Measurements from ENCODE around the gene CAMTA1.
A peak's percentile ranks its signal among the peaks of the same experiment; 100 is the strongest.

The CAMTA1 gene

DNA sequence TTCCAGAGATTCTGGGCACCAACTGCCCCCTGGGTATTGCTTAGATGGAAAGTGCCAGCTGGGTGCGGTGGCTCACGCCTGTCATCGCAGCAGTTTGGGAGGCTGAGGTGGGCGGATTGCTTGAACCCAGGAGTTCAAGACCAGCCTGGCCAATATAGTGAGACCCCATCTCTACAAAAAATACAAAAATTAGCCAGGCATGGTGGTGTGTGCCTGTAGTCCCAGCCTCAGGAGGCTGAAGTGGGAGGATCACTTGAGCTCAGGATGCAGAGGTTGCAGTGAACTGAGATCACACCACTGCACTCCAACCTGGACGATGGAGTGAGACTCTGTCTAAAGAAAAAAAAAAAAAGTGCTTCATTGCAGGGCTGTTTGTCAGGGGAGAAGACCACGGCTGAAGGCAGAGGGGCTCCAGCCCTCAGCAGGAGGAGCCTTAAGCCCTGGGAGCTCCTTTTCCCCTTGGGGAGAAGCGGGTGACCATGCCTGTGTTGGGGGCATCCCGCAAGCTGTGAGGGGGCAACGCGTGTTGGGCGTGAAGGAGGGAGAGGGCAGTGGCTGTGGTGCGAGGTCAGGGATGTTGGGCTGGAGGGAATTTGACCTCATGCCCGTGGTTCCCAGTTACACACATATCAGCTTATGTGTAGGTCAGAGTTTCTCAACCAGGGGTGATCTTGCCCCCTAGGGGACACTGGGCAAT is 854.3 kb downstream of the CAMTA1 start:
- no peak for TF ChIP-seq CTCF (conservative IDR thresholded peaks at IDR 0.05; ENCODE audit: low read depth, low read length)
- H3K4me3 ChIP-seq (ENCODE audit: low read depth, low read length), result no peak overlapping the region
- DNase-seq (ENCODE audit: low read depth), result no peak

- H3K4me3 ChIP-seq (ENCODE audit: low read depth, low read length), result no peak overlapping the region
- no peak for TF ChIP-seq CTCF (conservative IDR thresholded peaks at IDR 0.05; ENCODE audit: low read depth, low read length)
- DNase-seq (ENCODE audit: low read depth), result no peak
Observed at GRCh38 chr1:7640350-7640749, 855.1 kb downstream of the CAMTA1 start.

- H3K4me3 ChIP-seq (ENCODE audit: low read depth, low read length), result no peak overlapping the region
- no peak for TF ChIP-seq CTCF (conservative IDR thresholded peaks at IDR 0.05; ENCODE audit: low read depth, low read length)
- no peak for DNase-seq (ENCODE audit: low read depth)
Observed at GRCh38 chr1:7640920-7641585, 855.8 kb downstream of the CAMTA1 start.

- no peak for DNase-seq (ENCODE audit: low read depth)
- H3K4me3 ChIP-seq (ENCODE audit: low read depth, low read length), result no peak overlapping the region
- TF ChIP-seq CTCF (conservative IDR thresholded peaks at IDR 0.05; ENCODE audit: low read depth, low read length), result no peak
Observed at GRCh38 chr1:7641587-7642417, 856.5 kb downstream of the CAMTA1 start.

GRCh38 chr1:7642418-7642704 is 857.1 kb downstream of the CAMTA1 start:
- no peak for DNase-seq (ENCODE audit: low read depth)
- no peak for TF ChIP-seq CTCF (conservative IDR thresholded peaks at IDR 0.05; ENCODE audit: low read depth, low read length)

DNA sequence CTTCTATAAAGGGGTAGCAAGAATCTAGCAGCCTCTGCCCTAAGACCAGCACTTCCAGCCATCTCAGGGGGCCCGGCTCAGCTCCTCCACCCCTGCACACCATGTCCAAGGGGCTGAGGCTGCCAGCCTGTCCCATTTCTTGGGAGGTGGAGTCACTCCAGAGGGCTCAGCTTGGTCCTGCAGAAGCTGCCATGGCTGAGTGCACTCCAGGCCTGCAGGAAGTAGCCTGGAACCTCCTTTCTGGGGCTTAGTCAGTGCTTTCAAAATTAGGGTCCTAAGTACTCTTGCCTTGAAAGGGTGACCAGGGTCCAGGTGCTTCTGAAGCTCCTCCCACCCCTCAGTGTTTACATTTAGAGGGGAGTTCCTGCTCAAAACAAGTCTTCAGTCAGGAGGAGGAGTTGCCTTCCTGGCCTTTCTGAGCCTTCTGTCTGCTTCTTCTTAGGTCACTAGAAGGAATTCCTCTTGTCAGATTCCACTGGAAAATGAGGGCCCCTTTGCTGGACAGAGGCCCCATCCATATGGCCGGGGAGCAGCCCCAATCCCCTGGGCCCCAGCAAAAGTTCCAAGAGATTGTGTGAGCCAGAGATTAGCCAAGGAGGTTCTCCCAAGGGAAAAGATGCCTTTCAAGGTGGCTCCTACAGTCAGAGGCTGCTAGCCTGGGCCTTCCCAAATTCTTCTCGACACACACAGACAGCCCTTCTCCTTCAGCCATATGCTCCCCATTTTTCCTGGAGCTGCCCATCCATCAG is 857.7 kb downstream of the CAMTA1 start:
- no peak overlapping the region for H3K4me3 ChIP-seq (ENCODE audit: low read depth, low read length)
- TF ChIP-seq CTCF (conservative IDR thresholded peaks at IDR 0.05; ENCODE audit: low read depth, low read length), result no peak
- peak; percentile 5 for DNase-seq (ENCODE audit: low read depth)

More at GRCh38 chr1:7642418-7642704, 857.1 kb downstream of the CAMTA1 start:
- no peak overlapping the region for H3K4me3 ChIP-seq (ENCODE audit: low read depth, low read length)

Measured in choroid plexus epithelial cell (primary cell).